Measurements from ENCODE around the gene GRIP2. TPM values are rescaled to one million over a fixed set of nuclear protein-coding genes. Genes with fewer than 3 reads are reported as not detected.

The GRIP2 gene
- polyA plus RNA-seq, 3 donors, result not detected

DNA sequence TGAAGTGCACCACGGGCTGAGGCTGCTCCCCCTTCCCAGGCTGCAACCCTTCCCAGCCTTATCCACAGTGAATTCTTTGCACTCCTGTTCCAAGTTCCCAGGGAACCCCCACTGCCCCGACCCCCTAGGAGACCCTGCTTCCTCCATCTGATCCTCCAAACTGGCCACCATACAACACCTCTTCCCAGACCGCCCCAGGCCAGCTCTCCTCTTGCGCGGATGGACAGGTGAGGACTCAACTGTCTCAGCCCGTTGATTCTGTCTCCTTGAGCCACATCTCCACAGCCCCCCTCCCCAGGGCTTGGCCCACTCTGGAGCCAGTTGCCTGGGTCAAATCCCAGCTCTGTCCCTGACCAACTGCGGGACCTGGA lies 21.7 kb downstream of the GRIP2 start:
- Mint-ChIP-seq H3K27ac (no peak overlapping the region), H3K27me3 (ENCODE audit: low read depth in 3 of 3) (peaks cover 0 to 1% (median 1%) of the 10 kb centered on the region in 3 donors), H3K4me3 (no peak overlapping the region), H3K4me1 (no peaks in the 10 kb centered on the region), H3K36me3 (no peaks in the 10 kb centered on the region), H3K9me3 (peaks cover 0 to 2% (median 0%) of the 10 kb centered on the region in 7 donors)
- no peaks in the 10 kb centered on the region for H3K79me2 ChIP-seq (ENCODE audit: insufficient read depth, low read length)
- H3K27ac ChIP-seq (ENCODE audit: low read depth in 1 of 2, low read length in 2 of 2), result no peak overlapping the region
- H3K9ac ChIP-seq (ENCODE audit: insufficient read depth, low read length, poor library complexity, severe bottlenecking), result no peak overlapping the region
- H3K4me3 ChIP-seq (replicated peaks in 1 of 3; ENCODE audit: low read depth in 2 of 3, low read length in 3 of 3), result no peak overlapping the region
- intact Hi-C loops (cut with micrococcal nuclease), result no loop called here
- H4K20me1 ChIP-seq (ENCODE audit: insufficient read depth, low read length), result no peaks in the 10 kb centered on the region
- WGBS (ENCODE audit: insufficient coverage), result 89% methylated on average over 7 of the region's 7 CpGs
- no peaks in the 10 kb centered on the region for H3K4me1 ChIP-seq (ENCODE audit: control insufficient read depth in 1 of 2, insufficient read depth in 2 of 2, low read length in 2 of 2)
- no peak for DNase-seq
- H3K9me3 ChIP-seq (replicated peaks in 1 of 2; ENCODE audit: control insufficient read depth in 1 of 2, insufficient read depth in 1 of 2, low read length in 2 of 2), result no peaks in the 10 kb centered on the region
- TF ChIP-seq, protein P1, sequence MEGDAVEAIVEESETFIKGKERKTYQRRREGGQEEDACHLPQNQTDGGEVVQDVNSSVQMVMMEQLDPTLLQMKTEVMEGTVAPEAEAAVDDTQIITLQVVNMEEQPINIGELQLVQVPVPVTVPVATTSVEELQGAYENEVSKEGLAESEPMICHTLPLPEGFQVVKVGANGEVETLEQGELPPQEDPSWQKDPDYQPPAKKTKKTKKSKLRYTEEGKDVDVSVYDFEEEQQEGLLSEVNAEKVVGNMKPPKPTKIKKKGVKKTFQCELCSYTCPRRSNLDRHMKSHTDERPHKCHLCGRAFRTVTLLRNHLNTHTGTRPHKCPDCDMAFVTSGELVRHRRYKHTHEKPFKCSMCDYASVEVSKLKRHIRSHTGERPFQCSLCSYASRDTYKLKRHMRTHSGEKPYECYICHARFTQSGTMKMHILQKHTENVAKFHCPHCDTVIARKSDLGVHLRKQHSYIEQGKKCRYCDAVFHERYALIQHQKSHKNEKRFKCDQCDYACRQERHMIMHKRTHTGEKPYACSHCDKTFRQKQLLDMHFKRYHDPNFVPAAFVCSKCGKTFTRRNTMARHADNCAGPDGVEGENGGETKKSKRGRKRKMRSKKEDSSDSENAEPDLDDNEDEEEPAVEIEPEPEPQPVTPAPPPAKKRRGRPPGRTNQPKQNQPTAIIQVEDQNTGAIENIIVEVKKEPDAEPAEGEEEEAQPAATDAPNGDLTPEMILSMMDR (IDR thresholded peaks at IDR 0.05), result no peak
- H3K4me2 ChIP-seq (replicated peaks; ENCODE audit: extremely low read depth, low read length, poor library complexity, severe bottlenecking), result no peak overlapping the region
- no peaks in the 10 kb centered on the region for H3K36me3 ChIP-seq (replicated peaks in 1 of 2; ENCODE audit: control insufficient read depth in 1 of 2, insufficient read depth in 2 of 2, low read length in 2 of 2)
- no peak overlapping the region for H2AFZ ChIP-seq (ENCODE audit: insufficient read depth, low read depth, low read length, poor library complexity, severe bottlenecking)
- H3K27me3 ChIP-seq (ENCODE audit: control insufficient read depth in 2 of 2, insufficient read depth in 2 of 2, low read length in 2 of 2), result no peaks in the 10 kb centered on the region

DNA sequence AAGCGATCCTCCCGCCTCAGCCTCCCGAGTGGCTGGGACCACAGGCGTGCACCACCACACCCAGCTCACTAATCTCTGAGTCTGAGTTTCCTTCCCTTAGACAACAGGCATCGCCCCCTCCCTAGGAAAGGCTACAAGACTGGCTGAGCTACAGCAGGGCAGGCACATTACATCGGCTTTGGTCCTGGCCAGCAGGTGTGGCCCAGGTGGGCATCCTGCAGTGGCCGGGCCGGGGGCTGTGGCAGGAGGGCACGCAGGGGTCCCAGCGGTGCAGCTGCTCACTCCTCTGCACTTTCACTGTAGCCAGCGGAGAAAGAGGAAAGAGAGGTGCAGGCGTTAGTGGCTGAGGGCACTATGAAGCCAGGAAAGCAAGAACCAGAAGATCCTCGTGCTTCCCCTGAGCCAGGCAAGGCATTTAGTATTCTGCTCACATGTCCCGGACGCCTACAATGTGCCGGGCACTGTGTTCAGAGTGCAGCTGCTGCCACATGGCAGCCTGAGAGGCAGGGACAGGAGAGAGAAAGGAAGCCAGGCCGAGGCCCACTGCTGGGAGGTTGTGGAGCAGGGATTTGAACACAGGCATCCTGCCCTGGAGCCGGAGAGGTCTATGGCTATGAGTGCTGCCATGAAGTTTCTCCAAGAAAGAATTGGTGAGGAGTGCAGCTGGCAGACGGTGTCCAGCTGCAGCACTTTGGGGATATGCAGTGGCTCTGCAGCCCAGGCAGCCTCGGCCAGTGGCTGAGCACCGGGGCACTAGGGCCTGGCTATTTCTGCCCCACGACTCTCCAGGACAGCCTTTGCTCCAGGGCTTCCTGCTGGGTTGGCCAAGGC lies 22.3 kb downstream of the GRIP2 start:
- no peak overlapping the region for H2AFZ ChIP-seq (ENCODE audit: insufficient read depth, low read depth, low read length, poor library complexity, severe bottlenecking)
- no peaks in the 10 kb centered on the region for H3K4me1 ChIP-seq (ENCODE audit: control insufficient read depth in 1 of 2, insufficient read depth in 2 of 2, low read length in 2 of 2)
- Mint-ChIP-seq H3K4me1 (no peaks in the 10 kb centered on the region), H3K9me3 (peaks cover 0 to 2% (median 0%) of the 10 kb centered on the region in 7 donors), H3K4me3 (no peak overlapping the region), H3K36me3 (no peaks in the 10 kb centered on the region), H3K27ac (peak overlapping the region in 1 of 7 donors; percentile 51), H3K27me3 (ENCODE audit: low read depth in 3 of 3) (peaks cover 0 to 1% (median 1%) of the 10 kb centered on the region in 3 donors)
- no peaks in the 10 kb centered on the region for H3K9me3 ChIP-seq (replicated peaks in 1 of 2; ENCODE audit: control insufficient read depth in 1 of 2, insufficient read depth in 1 of 2, low read length in 2 of 2)
- H3K27ac ChIP-seq (ENCODE audit: low read depth in 1 of 2, low read length in 2 of 2), result no peak overlapping the region
- intact Hi-C loops (cut with micrococcal nuclease), result no loop called here
- H3K4me2 ChIP-seq (replicated peaks; ENCODE audit: extremely low read depth, low read length, poor library complexity, severe bottlenecking), result no peak overlapping the region
- no peaks in the 10 kb centered on the region for H4K20me1 ChIP-seq (ENCODE audit: insufficient read depth, low read length)
- TF ChIP-seq, protein P1 (IDR thresholded peaks at IDR 0.05), result no peak
- WGBS (ENCODE audit: insufficient coverage), result 91% methylated on average over 22 of the region's 22 CpGs
- no peak overlapping the region for H3K9ac ChIP-seq (ENCODE audit: insufficient read depth, low read length, poor library complexity, severe bottlenecking)
- no peaks in the 10 kb centered on the region for H3K36me3 ChIP-seq (replicated peaks in 1 of 2; ENCODE audit: control insufficient read depth in 1 of 2, insufficient read depth in 2 of 2, low read length in 2 of 2)
- no peak overlapping the region for H3K4me3 ChIP-seq (replicated peaks in 1 of 3; ENCODE audit: low read depth in 2 of 3, low read length in 3 of 3)
- no peaks in the 10 kb centered on the region for H3K27me3 ChIP-seq (ENCODE audit: control insufficient read depth in 2 of 2, insufficient read depth in 2 of 2, low read length in 2 of 2)
- no peak for DNase-seq
- H3K79me2 ChIP-seq (ENCODE audit: insufficient read depth, low read length), result no peaks in the 10 kb centered on the region

Data from CD14-positive monocyte (primary cell).